ENCODE data around the gene SPINK4.

SPINK4 gene

DNA sequence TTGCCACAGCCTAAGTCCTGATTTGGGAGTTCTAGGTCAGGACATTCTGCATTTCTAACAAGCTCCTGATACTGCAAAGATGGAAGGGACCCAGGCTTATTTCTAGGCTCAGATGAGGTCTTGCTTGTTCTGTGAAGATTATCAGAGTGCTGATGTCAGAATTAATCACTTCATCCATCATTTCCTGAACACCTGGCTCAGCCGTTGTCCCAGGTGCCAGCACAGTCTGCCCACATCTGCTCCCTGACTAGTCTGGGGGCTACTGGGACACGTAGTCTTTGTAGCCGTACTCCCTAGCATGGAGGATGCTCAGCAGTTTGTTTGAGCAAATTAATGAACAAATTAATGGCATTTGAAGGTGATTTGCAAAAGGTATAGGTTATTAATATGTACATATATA is 17.9 kb upstream of the SPINK4 start:
- no peak for DNase-seq (ENCODE audit: low spot score)
- ATAC-seq (ENCODE audit: low read depth), result peak; percentile 92
- TF ChIP-seq, protein P1, sequence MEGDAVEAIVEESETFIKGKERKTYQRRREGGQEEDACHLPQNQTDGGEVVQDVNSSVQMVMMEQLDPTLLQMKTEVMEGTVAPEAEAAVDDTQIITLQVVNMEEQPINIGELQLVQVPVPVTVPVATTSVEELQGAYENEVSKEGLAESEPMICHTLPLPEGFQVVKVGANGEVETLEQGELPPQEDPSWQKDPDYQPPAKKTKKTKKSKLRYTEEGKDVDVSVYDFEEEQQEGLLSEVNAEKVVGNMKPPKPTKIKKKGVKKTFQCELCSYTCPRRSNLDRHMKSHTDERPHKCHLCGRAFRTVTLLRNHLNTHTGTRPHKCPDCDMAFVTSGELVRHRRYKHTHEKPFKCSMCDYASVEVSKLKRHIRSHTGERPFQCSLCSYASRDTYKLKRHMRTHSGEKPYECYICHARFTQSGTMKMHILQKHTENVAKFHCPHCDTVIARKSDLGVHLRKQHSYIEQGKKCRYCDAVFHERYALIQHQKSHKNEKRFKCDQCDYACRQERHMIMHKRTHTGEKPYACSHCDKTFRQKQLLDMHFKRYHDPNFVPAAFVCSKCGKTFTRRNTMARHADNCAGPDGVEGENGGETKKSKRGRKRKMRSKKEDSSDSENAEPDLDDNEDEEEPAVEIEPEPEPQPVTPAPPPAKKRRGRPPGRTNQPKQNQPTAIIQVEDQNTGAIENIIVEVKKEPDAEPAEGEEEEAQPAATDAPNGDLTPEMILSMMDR (IDR thresholded peaks at IDR 0.05; ENCODE audit: poor library complexity, severe bottlenecking), result no peak
- Histone ChIP-seq H3K27me3 (ENCODE audit: insufficient read depth, poor library complexity, severe bottlenecking) (no peaks in the 10 kb centered on the region), H3K4me1 (ENCODE audit: insufficient read depth, poor library complexity, severe bottlenecking) (peaks cover 19% of the 10 kb centered on the region), H3K4me3 (ENCODE audit: severe bottlenecking) (no peak overlapping the region), H3K36me3 (ENCODE audit: low read depth) (no peaks in the 10 kb centered on the region), H3K27ac (ENCODE audit: poor library complexity, severe bottlenecking) (peak overlapping the region; percentile 54), H3K9me3 (ENCODE audit: severe bottlenecking) (no peaks in the 10 kb centered on the region)

DNA sequence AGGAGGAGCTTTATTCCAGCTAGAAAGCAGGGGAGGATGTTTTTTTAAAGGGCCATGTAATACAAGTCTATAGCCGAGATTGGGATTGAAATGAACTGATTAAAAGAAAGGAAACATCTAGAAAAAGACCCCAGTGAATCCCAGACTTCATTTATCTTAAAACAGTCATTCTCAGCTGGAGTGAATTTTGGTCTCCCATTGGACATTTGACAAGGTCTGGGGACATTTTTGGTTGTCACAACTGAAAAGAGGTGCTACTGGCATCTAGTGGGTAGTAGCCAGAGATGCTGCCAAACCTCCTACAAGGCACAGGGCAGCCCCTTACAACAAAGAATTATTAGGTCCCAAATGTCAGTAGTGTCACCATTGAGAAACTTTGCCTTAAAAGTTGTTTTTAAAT is 16.3 kb upstream of the SPINK4 start:
- no peaks in the 10 kb centered on the region for H3K36me3 ChIP-seq (ENCODE audit: low read depth)
- no peaks in the 10 kb centered on the region for H3K9me3 ChIP-seq (ENCODE audit: severe bottlenecking)
- DNase-seq (ENCODE audit: low spot score) (no peak), ATAC-seq (ENCODE audit: low read depth) (no peak)
- peaks cover 19% of the 10 kb centered on the region for H3K4me1 ChIP-seq (ENCODE audit: insufficient read depth, poor library complexity, severe bottlenecking)
- peak overlapping the region; percentile 54 for H3K27ac ChIP-seq (ENCODE audit: poor library complexity, severe bottlenecking)
- H3K27me3 ChIP-seq (ENCODE audit: insufficient read depth, poor library complexity, severe bottlenecking), result no peaks in the 10 kb centered on the region
- no peak overlapping the region for H3K4me3 ChIP-seq (ENCODE audit: severe bottlenecking)
- TF ChIP-seq, protein P1 (IDR thresholded peaks at IDR 0.05; ENCODE audit: poor library complexity, severe bottlenecking), result peak; percentile 75

DNA sequence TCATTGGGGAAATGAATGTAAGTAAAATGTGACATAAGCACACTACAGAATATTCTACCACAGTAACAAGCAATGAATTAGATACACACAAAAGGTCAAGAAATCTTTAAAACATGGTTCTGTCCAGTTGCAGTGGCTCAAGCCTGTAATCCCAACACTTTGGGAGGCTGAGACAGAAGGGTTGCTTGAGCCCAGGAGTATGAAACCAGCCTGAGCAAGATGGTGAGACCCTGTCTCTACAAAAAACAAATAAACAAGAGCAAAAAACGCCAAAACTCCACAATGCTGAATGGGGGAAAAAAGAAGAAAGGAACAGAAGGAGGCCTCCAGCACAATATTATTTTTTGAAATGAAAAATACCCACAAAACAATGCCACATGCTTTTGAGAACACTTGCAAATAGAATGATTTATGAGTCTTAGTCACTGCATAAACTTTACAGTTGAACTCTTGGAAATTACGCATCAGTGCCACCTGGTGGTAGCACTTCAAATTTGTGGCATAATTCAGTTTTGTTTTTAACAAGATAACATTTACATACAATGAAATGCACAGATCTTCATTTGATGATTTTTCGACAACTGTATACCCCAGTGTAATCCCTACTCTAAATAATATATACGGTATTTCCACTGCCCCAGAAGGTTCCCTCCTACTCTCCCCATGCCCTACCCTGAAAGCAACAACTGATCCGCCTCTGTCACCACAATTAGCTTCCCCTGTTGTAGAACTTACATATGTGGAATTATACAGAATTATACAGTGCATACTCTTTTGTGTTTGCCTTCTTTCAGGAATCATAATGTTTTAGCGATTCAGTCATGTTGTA is 14.4 kb upstream of the SPINK4 start:
- no peak for ATAC-seq (ENCODE audit: low read depth)

DNA sequence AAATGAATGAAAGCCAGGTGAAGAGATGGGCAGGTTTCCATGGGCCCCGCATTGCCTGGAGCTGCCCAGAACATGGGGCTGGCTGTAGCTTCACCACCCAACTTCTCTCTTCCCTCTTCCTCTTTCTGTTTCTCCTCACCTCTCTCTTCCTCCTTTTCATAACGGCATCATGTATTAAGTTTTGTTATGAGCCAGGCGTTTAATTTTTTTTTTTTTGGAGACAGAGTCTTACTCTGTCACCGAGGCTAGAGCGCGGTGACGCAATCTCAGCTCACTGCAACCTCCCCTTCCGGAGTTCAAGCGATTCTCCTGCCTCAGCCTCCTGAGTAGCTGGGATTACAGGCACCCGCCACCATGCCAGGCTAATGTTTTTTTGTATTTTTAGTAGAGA is 13.0 kb upstream of the SPINK4 start:
- H3K27ac ChIP-seq (ENCODE audit: poor library complexity, severe bottlenecking), result no peak overlapping the region
- DNase-seq (ENCODE audit: low spot score), result no peak
- no peaks in the 10 kb centered on the region for H3K9me3 ChIP-seq (ENCODE audit: severe bottlenecking)
- peaks cover 42% of the 10 kb centered on the region for H3K4me1 ChIP-seq (ENCODE audit: insufficient read depth, poor library complexity, severe bottlenecking)
- ATAC-seq (ENCODE audit: low read depth), result no peak
- TF ChIP-seq, protein P1 (IDR thresholded peaks at IDR 0.05; ENCODE audit: poor library complexity, severe bottlenecking), result no peak
- H3K4me3 ChIP-seq (ENCODE audit: severe bottlenecking), result no peak overlapping the region
- no peaks in the 10 kb centered on the region for H3K36me3 ChIP-seq (ENCODE audit: low read depth)
- H3K27me3 ChIP-seq (ENCODE audit: insufficient read depth, poor library complexity, severe bottlenecking), result no peaks in the 10 kb centered on the region

More for the DNA sequence above, 14.4 kb upstream of the SPINK4 start:
- DNase-seq (ENCODE audit: low spot score), result no peak
- Histone ChIP-seq H3K4me3 (ENCODE audit: severe bottlenecking) (no peak overlapping the region), H3K36me3 (ENCODE audit: low read depth) (no peaks in the 10 kb centered on the region), H3K9me3 (ENCODE audit: severe bottlenecking) (no peaks in the 10 kb centered on the region), H3K27me3 (ENCODE audit: insufficient read depth, poor library complexity, severe bottlenecking) (no peaks in the 10 kb centered on the region), H3K4me1 (ENCODE audit: insufficient read depth, poor library complexity, severe bottlenecking) (peaks cover 33% of the 10 kb centered on the region), H3K27ac (ENCODE audit: poor library complexity, severe bottlenecking) (peak overlapping the region; percentile 26)
- TF ChIP-seq, protein P1 (IDR thresholded peaks at IDR 0.05; ENCODE audit: poor library complexity, severe bottlenecking), result peak; percentile 90

DNA sequence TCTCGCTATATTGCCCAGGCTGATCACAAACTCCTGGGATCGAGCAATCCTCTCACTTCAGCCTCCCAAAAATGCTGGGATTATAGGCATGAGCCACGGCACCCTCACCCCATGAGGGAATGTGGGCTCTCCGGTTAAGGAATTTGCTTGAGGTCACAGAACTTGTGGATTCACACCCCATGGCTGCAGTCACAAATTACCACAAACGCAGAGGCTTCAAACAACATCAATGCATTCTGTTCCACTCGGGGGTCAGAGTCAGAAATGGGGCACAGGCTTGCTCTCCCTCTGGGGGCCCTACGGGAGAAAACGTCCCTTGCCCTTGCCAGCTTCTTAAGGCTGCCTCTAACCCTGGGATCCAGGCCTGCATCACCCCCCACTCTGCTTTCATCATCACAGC is 12.2 kb upstream of the SPINK4 start:
- Histone ChIP-seq H3K4me3 (ENCODE audit: severe bottlenecking) (no peak overlapping the region), H3K4me1 (ENCODE audit: insufficient read depth, poor library complexity, severe bottlenecking) (peaks cover 34% of the 10 kb centered on the region), H3K9me3 (ENCODE audit: severe bottlenecking) (no peaks in the 10 kb centered on the region), H3K36me3 (ENCODE audit: low read depth) (no peaks in the 10 kb centered on the region), H3K27me3 (ENCODE audit: insufficient read depth, poor library complexity, severe bottlenecking) (no peaks in the 10 kb centered on the region), H3K27ac (ENCODE audit: poor library complexity, severe bottlenecking) (peak overlapping the region; percentile 79)
- DNase-seq (ENCODE audit: low spot score), result no peak
- ATAC-seq (ENCODE audit: low read depth), result no peak
- TF ChIP-seq, protein P1 (IDR thresholded peaks at IDR 0.05; ENCODE audit: poor library complexity, severe bottlenecking), result no peak
